Chondrocyte (in vitro differentiated cells): ENCODE data around the gene SETD9. TPM values are rescaled to one million over a fixed set of nuclear protein-coding genes. Genes with fewer than 3 reads are reported as not detected.

Experiments
- DNase-seq: peaks from one replicate; pipeline ENCODE4 v3.0.0; 2021; ENCODE audit warnings: mixed read lengths, low spot score
- H3K27ac Mint-ChIP-seq: one replicate; pipeline ENCODE4 v1.8.0; 2021; ENCODE audit warnings: mild to moderate bottlenecking, moderate library complexity, mixed read lengths; ENCODE audit not compliant: unreplicated experiment
- H3K27me3 Mint-ChIP-seq: 2 replicates; pipeline ENCODE4 v1.8.0; 2021; ENCODE audit warnings: low read depth, mixed read lengths
- H3K36me3 Mint-ChIP-seq: 2 replicates; pipeline ENCODE4 v1.8.0; 2021; ENCODE audit warnings: low read depth, mixed read lengths
- H3K4me1 Mint-ChIP-seq: 2 replicates; pipeline ENCODE4 v1.8.0; 2021; ENCODE audit warnings: low read depth, mild to moderate bottlenecking, mixed read lengths
- H3K4me3 Mint-ChIP-seq: one replicate; pipeline ENCODE4 v1.8.0; 2021; ENCODE audit warnings: mild to moderate bottlenecking, moderate library complexity, mixed read lengths; ENCODE audit not compliant: unreplicated experiment
- H3K9me3 Mint-ChIP-seq: 2 replicates; pipeline ENCODE4 v1.8.0; 2021; ENCODE audit warnings: low read depth, mixed read lengths
- CTCF ChIP-seq: fragments of 200-600 bp; sonication (generic); IDR thresholded peaks from 2 replicates; pipeline ENCODE4 v1.5.0; 2021; ENCODE audit warnings: antibody characterized with exemption, mild to moderate bottlenecking, moderate library complexity
- total RNA-seq: library from RNA; stranded (reverse); gene quantifications from 3 replicates; pipeline ENCODE4 v1.2.1, GENCODE V29; 2021

Gene SETD9
- total RNA-seq, 1 donor from 2014 or later, result 8.5 TPM

GRCh38 chr5:56951126-56951945 is 41.9 kb downstream of the SETD9 start:
- no peak for DNase-seq
- H3K27ac Mint-ChIP-seq, result peak overlapping the region; percentile 97
- TF ChIP-seq CTCF, result peak; percentile 25

GRCh38 chr5:56951946-56952691 is 42.7 kb downstream of the SETD9 start, which contains the start of gene MIER3:
Gene MIER3 (minus strand): TSS chr5:56952123. CDS start chr5:56952102, 21 bp downstream.
- peak within 1 kb of the TSS; percentile 98 for H3K4me3 Mint-ChIP-seq
- H3K4me1 Mint-ChIP-seq, result peaks cover 18% of the 10 kb centered on the region
- DNase-seq, result peak; percentile 92
- H3K36me3 Mint-ChIP-seq, result no peaks in the 10 kb centered on the region
- H3K27me3 Mint-ChIP-seq, result peaks cover 9% of the 10 kb centered on the region
- no peak for TF ChIP-seq CTCF
- H3K9me3 Mint-ChIP-seq, result no peaks in the 10 kb centered on the region
- peak within 1 kb of the TSS; percentile 97 for H3K27ac Mint-ChIP-seq

More at GRCh38 chr5:56951126-56951945, 41.9 kb downstream of the SETD9 start:
- Mint-ChIP-seq H3K4me3 (peak overlapping the region; percentile 98), H3K36me3 (peaks cover 1% of the 10 kb centered on the region), H3K9me3 (no peaks in the 10 kb centered on the region), H3K27me3 (peaks cover 7% of the 10 kb centered on the region), H3K4me1 (peaks cover 18% of the 10 kb centered on the region)

GRCh38 chr5:56954262-56954661 is 44.9 kb downstream of the SETD9 start:
- Mint-ChIP-seq H3K27ac (no peak overlapping the region), H3K4me3 (no peak overlapping the region), H3K4me1 (peaks cover 16% of the 10 kb centered on the region), H3K36me3 (no peaks in the 10 kb centered on the region), H3K27me3 (peaks cover 23% of the 10 kb centered on the region), H3K9me3 (no peaks in the 10 kb centered on the region)
- DNase-seq, result no peak
- TF ChIP-seq CTCF, result no peak

GRCh38 chr5:56958595-56958994 is 49.2 kb downstream of the SETD9 start:
- Mint-ChIP-seq H3K4me1 (no peaks in the 10 kb centered on the region), H3K36me3 (no peaks in the 10 kb centered on the region)
- no peak for TF ChIP-seq CTCF

GRCh38 chr5:56959326-56959725 is 49.9 kb downstream of the SETD9 start:
- Mint-ChIP-seq H3K9me3 (no peaks in the 10 kb centered on the region), H3K27ac (no peak overlapping the region), H3K4me1 (no peaks in the 10 kb centered on the region), H3K27me3 (peaks cover 52% of the 10 kb centered on the region), H3K4me3 (no peak overlapping the region), H3K36me3 (no peaks in the 10 kb centered on the region)
- no peak for TF ChIP-seq CTCF
- no peak for DNase-seq

More at GRCh38 chr5:56958595-56958994, 49.2 kb downstream of the SETD9 start:
- no peak for DNase-seq
- H3K27ac Mint-ChIP-seq, result no peak overlapping the region
- no peaks in the 10 kb centered on the region for H3K9me3 Mint-ChIP-seq
- H3K27me3 Mint-ChIP-seq, result peaks cover 47% of the 10 kb centered on the region
- H3K4me3 Mint-ChIP-seq, result no peak overlapping the region
